GM13977 (cell line): ENCODE data around the gene PLEKHH3.

Source experiments
- DNase-seq: peaks from one replicate; pipeline ENCODE4 v3.0.0; 2012; ENCODE audit warnings: low spot score
- CTCF ChIP-seq: IDR thresholded peaks from 2 replicates; pipeline ENCODE4 v1.5.1; 2012; ENCODE audit warnings: mild to moderate bottlenecking, control low read depth; ENCODE audit not compliant: insufficient read depth; ENCODE audit errors: extremely low read depth, missing control alignments
- in situ Hi-C: fragments of 300-500 bp; cut with MboI; formaldehyde crosslinking; loops from one replicate; pipeline ENCODE4 v1.12.0; 2022; ENCODE audit warnings: low sequenced_read_pairs, low pct_unique_long_range_greater_than_20kb, mixed read lengths, inconsistent platforms; ENCODE audit not compliant: unreplicated experiment

The PLEKHH3 gene

GRCh38 chr17:42706732-42707131 is 29.9 kb upstream of the PLEKHH3 start:
- no peak for TF ChIP-seq CTCF
- in situ Hi-C loops: no loop called here
- no peak for DNase-seq

- in situ Hi-C loops: no loop called here
- no peak for TF ChIP-seq CTCF
- DNase-seq: peak; percentile 83
These were observed 28.2 kb upstream of the PLEKHH3 start for GRCh38 chr17:42704837-42705494.

- DNase-seq: no peak
- in situ Hi-C loops: no loop called here
- no peak for TF ChIP-seq CTCF
These were observed 27.7 kb upstream of the PLEKHH3 start for GRCh38 chr17:42704490-42704836.

GRCh38 chr17:42702446-42702845 is 25.7 kb upstream of the PLEKHH3 start:
- in situ Hi-C loops: no loop called here
- TF ChIP-seq CTCF: no peak
- DNase-seq: peak; percentile 31

- in situ Hi-C loops: no loop called here
- no peak for TF ChIP-seq CTCF
- DNase-seq: no peak
These were observed 23.9 kb upstream of the PLEKHH3 start for GRCh38 chr17:42700586-42701289.

- in situ Hi-C loops: no loop called here
- no peak for DNase-seq
- no peak for TF ChIP-seq CTCF
These were observed 22.6 kb upstream of the PLEKHH3 start for GRCh38 chr17:42699415-42699740.
